ENCODE measurements around the gene PHLDA1.

PHLDA1 gene

GRCh38 chr12:76025601-76026575 is 5.7 kb downstream of the PHLDA1 start:
- H3K27me3 ChIP-seq (ENCODE audit: control insufficient read depth, insufficient read depth, low read length) = peaks cover 7% of the 10 kb centered on the region
- H3K27ac ChIP-seq (ENCODE audit: low read length) = no peak overlapping the region
- peaks cover 12% of the 10 kb centered on the region for H3K36me3 ChIP-seq (ENCODE audit: control insufficient read depth, low read depth, low read length)
- no peak overlapping the region for H3K9ac ChIP-seq (ENCODE audit: low read length)
- H3K4me3 ChIP-seq (ENCODE audit: low read length) = no peak overlapping the region
- peaks cover 27% of the 10 kb centered on the region for H3K4me1 ChIP-seq (ENCODE audit: control insufficient read depth, low read depth, low read length)
- no peaks in the 10 kb centered on the region for H3K9me3 ChIP-seq (ENCODE audit: control insufficient read depth, low read depth, low read length)

GRCh38 chr12:76024942-76025600 is 6.5 kb downstream of the PHLDA1 start:
- Histone ChIP-seq H3K4me3 (ENCODE audit: low read length) (no peak overlapping the region), H3K36me3 (ENCODE audit: control insufficient read depth, low read depth, low read length) (peaks cover 12% of the 10 kb centered on the region), H3K27me3 (ENCODE audit: control insufficient read depth, insufficient read depth, low read length) (peaks cover 7% of the 10 kb centered on the region), H3K9ac (ENCODE audit: low read length) (no peak overlapping the region), H3K4me1 (ENCODE audit: control insufficient read depth, low read depth, low read length) (peaks cover 34% of the 10 kb centered on the region), H3K9me3 (ENCODE audit: control insufficient read depth, low read depth, low read length) (no peaks in the 10 kb centered on the region), H3K27ac (ENCODE audit: low read length) (no peak overlapping the region)

- Histone ChIP-seq H3K27ac (ENCODE audit: low read length) (no peak overlapping the region), H3K9me3 (ENCODE audit: control insufficient read depth, low read depth, low read length) (no peaks in the 10 kb centered on the region), H3K9ac (ENCODE audit: low read length) (no peak overlapping the region), H3K4me1 (ENCODE audit: control insufficient read depth, low read depth, low read length) (peaks cover 37% of the 10 kb centered on the region), H3K27me3 (ENCODE audit: control insufficient read depth, insufficient read depth, low read length) (peaks cover under 1% of the 10 kb centered on the region), H3K36me3 (ENCODE audit: control insufficient read depth, low read depth, low read length) (peaks cover 12% of the 10 kb centered on the region), H3K4me3 (ENCODE audit: low read length) (no peak overlapping the region)
These were observed 7.3 kb downstream of the PHLDA1 start for GRCh38 chr12:76024102-76024781.

- peaks cover 1% of the 10 kb centered on the region for H3K36me3 ChIP-seq (ENCODE audit: control insufficient read depth, low read depth, low read length)
- H3K4me1 ChIP-seq (ENCODE audit: control insufficient read depth, low read depth, low read length) = peaks cover 32% of the 10 kb centered on the region
- no peaks in the 10 kb centered on the region for H3K27me3 ChIP-seq (ENCODE audit: control insufficient read depth, insufficient read depth, low read length)
- no peak overlapping the region for H3K4me3 ChIP-seq (ENCODE audit: low read length)
- no peak overlapping the region for H3K9ac ChIP-seq (ENCODE audit: low read length)
- no peak overlapping the region for H3K27ac ChIP-seq (ENCODE audit: low read length)
- H3K9me3 ChIP-seq (ENCODE audit: control insufficient read depth, low read depth, low read length) = no peaks in the 10 kb centered on the region
These were observed 8.4 kb downstream of the PHLDA1 start for GRCh38 chr12:76023069-76023690.

- H3K36me3 ChIP-seq (ENCODE audit: control insufficient read depth, low read depth, low read length) = no peaks in the 10 kb centered on the region
- H3K4me1 ChIP-seq (ENCODE audit: control insufficient read depth, low read depth, low read length) = peaks cover 35% of the 10 kb centered on the region
- H3K27ac ChIP-seq (ENCODE audit: low read length) = no peak overlapping the region
- H3K4me3 ChIP-seq (ENCODE audit: low read length) = no peak overlapping the region
- H3K9me3 ChIP-seq (ENCODE audit: control insufficient read depth, low read depth, low read length) = no peaks in the 10 kb centered on the region
- no peak overlapping the region for H3K9ac ChIP-seq (ENCODE audit: low read length)
- H3K27me3 ChIP-seq (ENCODE audit: control insufficient read depth, insufficient read depth, low read length) = no peaks in the 10 kb centered on the region
These were observed 9.1 kb downstream of the PHLDA1 start for GRCh38 chr12:76022506-76022905.

- H3K4me1 ChIP-seq (ENCODE audit: control insufficient read depth, low read depth, low read length) = peaks cover 30% of the 10 kb centered on the region
- no peak overlapping the region for H3K9ac ChIP-seq (ENCODE audit: low read length)
- H3K27ac ChIP-seq (ENCODE audit: low read length) = no peak overlapping the region
- H3K27me3 ChIP-seq (ENCODE audit: control insufficient read depth, insufficient read depth, low read length) = no peaks in the 10 kb centered on the region
- no peaks in the 10 kb centered on the region for H3K36me3 ChIP-seq (ENCODE audit: control insufficient read depth, low read depth, low read length)
- no peak overlapping the region for H3K4me3 ChIP-seq (ENCODE audit: low read length)
- no peaks in the 10 kb centered on the region for H3K9me3 ChIP-seq (ENCODE audit: control insufficient read depth, low read depth, low read length)
These were observed 10.6 kb downstream of the PHLDA1 start for GRCh38 chr12:76020731-76021672.

GRCh38 chr12:76020281-76020680 is 11.3 kb downstream of the PHLDA1 start:
- H3K27me3 ChIP-seq (ENCODE audit: control insufficient read depth, insufficient read depth, low read length) = no peaks in the 10 kb centered on the region
- H3K36me3 ChIP-seq (ENCODE audit: control insufficient read depth, low read depth, low read length) = no peaks in the 10 kb centered on the region
- no peak overlapping the region for H3K9ac ChIP-seq (ENCODE audit: low read length)
- no peaks in the 10 kb centered on the region for H3K9me3 ChIP-seq (ENCODE audit: control insufficient read depth, low read depth, low read length)
- H3K27ac ChIP-seq (ENCODE audit: low read length) = no peak overlapping the region
- peaks cover 23% of the 10 kb centered on the region for H3K4me1 ChIP-seq (ENCODE audit: control insufficient read depth, low read depth, low read length)
- H3K4me3 ChIP-seq (ENCODE audit: low read length) = no peak overlapping the region

GRCh38 chr12:76018672-76019071 is 12.9 kb downstream of the PHLDA1 start:
- no peaks in the 10 kb centered on the region for H3K27me3 ChIP-seq (ENCODE audit: control insufficient read depth, insufficient read depth, low read length)
- no peaks in the 10 kb centered on the region for H3K36me3 ChIP-seq (ENCODE audit: control insufficient read depth, low read depth, low read length)
- no peaks in the 10 kb centered on the region for H3K9me3 ChIP-seq (ENCODE audit: control insufficient read depth, low read depth, low read length)
- H3K27ac ChIP-seq (ENCODE audit: low read length) = no peak overlapping the region
- H3K9ac ChIP-seq (ENCODE audit: low read length) = no peak overlapping the region
- H3K4me3 ChIP-seq (ENCODE audit: low read length) = no peak overlapping the region
- H3K4me1 ChIP-seq (ENCODE audit: control insufficient read depth, low read depth, low read length) = peaks cover 20% of the 10 kb centered on the region

- Histone ChIP-seq H3K36me3 (ENCODE audit: control insufficient read depth, low read depth, low read length) (no peaks in the 10 kb centered on the region), H3K4me3 (ENCODE audit: low read length) (no peak overlapping the region), H3K9me3 (ENCODE audit: control insufficient read depth, low read depth, low read length) (no peaks in the 10 kb centered on the region), H3K4me1 (ENCODE audit: control insufficient read depth, low read depth, low read length) (peaks cover 20% of the 10 kb centered on the region), H3K27me3 (ENCODE audit: control insufficient read depth, insufficient read depth, low read length) (no peaks in the 10 kb centered on the region), H3K9ac (ENCODE audit: low read length) (no peak overlapping the region), H3K27ac (ENCODE audit: low read length) (no peak overlapping the region)
These were observed 13.5 kb downstream of the PHLDA1 start for GRCh38 chr12:76018111-76018510.

GRCh38 chr12:76014007-76014406 is 17.6 kb downstream of the PHLDA1 start:
- Histone ChIP-seq H3K36me3 (ENCODE audit: control insufficient read depth, low read depth, low read length) (no peaks in the 10 kb centered on the region), H3K27ac (ENCODE audit: low read length) (no peak overlapping the region), H3K4me1 (ENCODE audit: control insufficient read depth, low read depth, low read length) (peaks cover 13% of the 10 kb centered on the region), H3K27me3 (ENCODE audit: control insufficient read depth, insufficient read depth, low read length) (no peaks in the 10 kb centered on the region), H3K9me3 (ENCODE audit: control insufficient read depth, low read depth, low read length) (no peaks in the 10 kb centered on the region), H3K4me3 (ENCODE audit: low read length) (no peak overlapping the region), H3K9ac (ENCODE audit: low read length) (no peak overlapping the region)

All from iPS-18a (cell line).